Measurements from ENCODE around the gene HSD17B2. TPM values are rescaled to one million over a fixed set of nuclear protein-coding genes. Genes with fewer than 3 reads are reported as not detected.

Gene HSD17B2
- total RNA-seq, 4 donors from 2014 or later: not detected

GRCh38 chr16:82146556-82146955, 111.5 kb downstream of the HSD17B2 start:
- TF ChIP-seq EP300 (IDR thresholded peaks at IDR 0.05): no peak
- no peak for TF ChIP-seq POLR2AphosphoS5 (IDR thresholded peaks at IDR 0.05)
- no peak for TF ChIP-seq CTCF (IDR thresholded peaks at IDR 0.05)
- no peak for DNase-seq (ENCODE audit: extremely low spot score)
- peaks cover 5 to 22% (median 14%) of the 10 kb centered on the region in 4 donors for H3K36me3 ChIP-seq
- no peak overlapping the region for H3K4me3 ChIP-seq
- no peaks in the 10 kb centered on the region for H3K9me3 ChIP-seq
- H3K27ac ChIP-seq (replicated peaks in 1 of 4): no peak overlapping the region
- H3K4me1 ChIP-seq: no peaks in the 10 kb centered on the region
- 64% methylated on average over 3 of the region's 3 CpGs for WGBS
- no peaks in the 10 kb centered on the region for H3K27me3 ChIP-seq
- intact Hi-C loops (cut with DNase I): no loop called here

- TF ChIP-seq POLR2AphosphoS5 (IDR thresholded peaks at IDR 0.05) (no peak), CTCF (IDR thresholded peaks at IDR 0.05) (no peak), EP300 (IDR thresholded peaks at IDR 0.05) (no peak), POLR2A (IDR thresholded peaks at IDR 0.05; ENCODE audit: low read depth) (no peak)
- Histone ChIP-seq H3K4me1 (no peaks in the 10 kb centered on the region), H3K9me3 (no peaks in the 10 kb centered on the region), H3K4me3 (no peak overlapping the region), H3K36me3 (peaks cover 5 to 22% (median 14%) of the 10 kb centered on the region in 4 donors), H3K27ac (replicated peaks in 1 of 4) (no peak overlapping the region), H3K27me3 (no peaks in the 10 kb centered on the region)
- no peak for DNase-seq (ENCODE audit: extremely low spot score)
- WGBS: 85% methylated on average over 4 of the region's 5 CpGs
- intact Hi-C loops (cut with DNase I): no loop called here
Measured at GRCh38 chr16:82146957-82147356, 111.9 kb downstream of the HSD17B2 start.

GRCh38 chr16:82147546-82147945, 112.5 kb downstream of the HSD17B2 start:
- no peak for DNase-seq (ENCODE audit: extremely low spot score)
- Histone ChIP-seq H3K4me3 (no peak overlapping the region), H3K27ac (replicated peaks in 1 of 4) (no peak overlapping the region), H3K27me3 (no peaks in the 10 kb centered on the region), H3K4me1 (no peaks in the 10 kb centered on the region), H3K36me3 (peaks cover 5 to 22% (median 14%) of the 10 kb centered on the region in 4 donors), H3K9me3 (no peaks in the 10 kb centered on the region)
- intact Hi-C loops (cut with DNase I): no loop called here
- TF ChIP-seq CTCF (IDR thresholded peaks at IDR 0.05) (no peak), POLR2A (IDR thresholded peaks at IDR 0.05; ENCODE audit: low read depth) (no peak), EP300 (IDR thresholded peaks at IDR 0.05) (no peak), POLR2AphosphoS5 (IDR thresholded peaks at IDR 0.05) (no peak)
- 86% methylated on average over 5 of the region's 5 CpGs for WGBS

Other genes starting within 250 kb of the HSD17B2 start
- gene SDR42E1, start 23.8 kb upstream of the HSD17B2 start, total RNA-seq: 1 to 10 TPM in 2 of 4 donors, under 1 TPM in 2; 0.66 to 1.3 (median 1.00) TPM
- 10 to 100 TPM in 3 of 4 donors, 1 to 10 TPM in 1; 7.2 to 26.2 (median 12.6) TPM for gene MPHOSPH6, start 135.0 kb downstream of the HSD17B2 start, total RNA-seq

All from esophagus muscularis mucosa (tissue), 4 donors.